GM23338 (cell line): ENCODE results near the gene RAD51.

Experiments
- CREB1 ChIP-seq: fragments of 250-450 bp; sonication (Bioruptor Pico); IDR thresholded peaks from 2 replicates; pipeline ENCODE4 v1.5.0; 2020; ENCODE audit warnings: low read depth, mild to moderate bottlenecking, moderate library complexity
- CTCF ChIP-seq, 2 experiments: fragments of 200-600 bp in 1 of 2; sonication (generic) in 1 of 2; conservative IDR thresholded peaks; 2 replicates each; pipeline versions ENCODE4 v1.5.1 to v1.6.1; 2016 to 2017; ENCODE audit warnings: antibody characterized with exemption in 2 of 2, low read depth in 2 of 2, mild to moderate bottlenecking in 2 of 2, moderate library complexity in 1 of 2
- EZH2 ChIP-seq: fragments of 200-600 bp; sonication (generic); IDR thresholded peaks from one replicate; pipeline ENCODE4 v1.8.0; 2017; ENCODE audit warnings: antibody characterized with exemption, mild to moderate bottlenecking, low read depth; ENCODE audit not compliant: unreplicated experiment
- EZH2phosphoT487 ChIP-seq: fragments of 200-600 bp; sonication (generic); IDR thresholded peaks from one replicate; pipeline ENCODE4 v1.8.1; 2018; ENCODE audit warnings: antibody characterized with exemption; ENCODE audit not compliant: unreplicated experiment
- JUNB ChIP-seq: IDR thresholded peaks from one replicate; pipeline ENCODE4 v1.6.1; 2016; ENCODE audit warnings: antibody characterized with exemption; ENCODE audit not compliant: unreplicated experiment
- NANOG ChIP-seq: IDR thresholded peaks from 2 replicates; pipeline ENCODE4 v1.6.1; 2016; ENCODE audit warnings: antibody characterized with exemption, borderline replicate concordance
- POLR2AphosphoS5 ChIP-seq: IDR thresholded peaks from 2 replicates; pipeline ENCODE4 v1.6.1; 2016; ENCODE audit warnings: antibody characterized with exemption, low read depth
- REST ChIP-seq: IDR thresholded peaks from one replicate; pipeline ENCODE4 v1.6.1; 2018; ENCODE audit warnings: antibody characterized with exemption; ENCODE audit not compliant: unreplicated experiment
- STAT1 ChIP-seq: IDR thresholded peaks from one replicate; pipeline ENCODE4 v1.6.1; 2016; ENCODE audit warnings: antibody characterized with exemption; ENCODE audit not compliant: unreplicated experiment
- ZNF331 ChIP-seq: fragments of 250-450 bp; sonication (Bioruptor Pico); IDR thresholded peaks from 2 replicates; pipeline ENCODE4 v1.5.0; 2020; ENCODE audit warnings: low read depth, mild to moderate bottlenecking, moderate library complexity

DNA sequence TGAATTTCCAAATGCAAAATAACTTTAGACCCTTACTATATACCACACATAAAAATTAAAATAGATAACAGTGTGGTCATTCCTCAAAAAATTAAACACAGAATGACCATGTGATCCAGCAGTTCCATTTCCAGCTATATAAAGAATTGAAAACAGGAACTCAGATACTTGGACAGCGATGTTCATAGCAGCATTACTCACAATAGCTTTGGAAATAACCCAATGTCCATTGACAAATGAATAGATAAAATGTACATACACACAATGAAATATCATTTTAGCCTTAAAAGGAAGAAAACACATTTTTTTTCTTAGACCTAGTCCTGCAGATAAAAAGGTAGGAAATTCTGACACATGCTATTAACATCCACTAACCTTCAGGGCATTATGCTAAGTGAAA is 26.7 kb downstream of the RAD51 start:
- TF ChIP-seq POLR2AphosphoS5, result no peak
- TF ChIP-seq CTCF (conservative IDR thresholded peaks at IDR 0.05; ENCODE audit: low read depth in 2 of 2), result no peak
- TF ChIP-seq EZH2, result no peak
- TF ChIP-seq ZNF331 (CRISPR knock-in tag), result no peak
- no peak for TF ChIP-seq EZH2phosphoT487
- no peak for TF ChIP-seq STAT1
- no peak for TF ChIP-seq CREB1 (CRISPR knock-in tag)
- TF ChIP-seq NANOG, result no peak
- TF ChIP-seq JUNB, result no peak
- TF ChIP-seq REST, result no peak
